ENCODE data around the gene RAVER1. TPM values are rescaled to one million over a fixed set of nuclear protein-coding genes. Genes with fewer than 3 reads are reported as not detected.

RAVER1 gene
- total and polyA plus RNA-seq, 9 of the 15 experiments (the other 6 are each of a cell fraction or from before 2014, with no cell fraction given) = 0.06 to 113 (median 7.0) TPM

DNA sequence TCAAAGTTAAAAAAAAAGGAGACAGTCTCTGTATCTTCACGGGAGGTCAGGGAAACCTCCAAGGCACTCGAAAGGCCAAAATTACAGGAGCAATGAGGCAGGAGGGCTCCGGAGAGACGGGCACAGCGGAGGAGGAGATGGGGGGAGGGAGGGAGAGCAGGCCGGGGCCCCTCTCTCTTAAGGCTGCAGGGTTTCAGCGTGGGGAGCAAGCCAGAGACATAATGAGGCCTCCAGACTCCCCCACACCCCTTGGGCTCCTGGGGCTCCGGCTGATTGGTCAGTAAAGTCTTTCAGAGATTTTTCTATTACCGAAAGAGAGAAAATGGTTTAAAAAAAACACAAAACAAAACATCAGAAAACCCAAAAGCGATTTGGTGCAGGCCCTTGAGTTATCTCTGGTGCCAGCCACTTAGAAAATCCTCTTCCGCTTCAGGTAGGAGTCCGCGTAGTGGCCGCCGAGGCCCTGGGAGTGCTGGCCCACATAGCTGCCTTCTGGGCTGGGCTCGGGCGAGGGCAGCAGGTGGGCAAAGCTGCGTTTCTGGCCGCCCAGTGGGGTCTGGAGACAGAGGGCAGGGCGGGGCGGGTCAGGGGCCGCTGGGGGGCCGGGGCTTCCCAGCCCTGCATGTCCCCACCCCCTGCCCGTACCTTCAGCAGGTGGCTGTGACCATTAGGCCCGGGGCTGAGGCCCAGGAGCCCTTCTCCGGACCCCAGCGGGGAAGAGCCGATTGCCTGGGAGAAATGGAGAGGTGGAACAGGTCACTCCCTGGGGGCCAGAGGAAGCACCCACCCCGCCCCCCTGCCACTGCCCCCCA is 16.1 kb downstream of the RAVER1 start:
- in situ Hi-C loops (cut with MboI) = no loop called here
- H3K27me3 ChIP-seq (ENCODE audit: control insufficient read depth in 2 of 2, insufficient read depth in 2 of 2, low read length in 2 of 2) = no peaks in the 10 kb centered on the region

More for the DNA sequence above, 16.1 kb downstream of the RAVER1 start:
- Histone ChIP-seq H3K9ac (ENCODE audit: insufficient read depth in 1 of 2, low read depth in 2 of 2, low read length in 2 of 2) (peak overlapping the region in 1 of 2 experiments; percentile 96; a peak in 1 of 4 replicates), H4K20me1 (replicated peaks; ENCODE audit: control insufficient read depth, insufficient read depth, low read length) (0 out of 2 replicates have a peak, but pooled peaks cover 8% of the 10 kb centered on the region), H3K4me1 (replicated peaks in 1 of 2; ENCODE audit: control insufficient read depth in 2 of 2, insufficient read depth in 2 of 2, low read length in 2 of 2) (peaks cover 16 to 56% of the 10 kb centered on the region in 2 experiments), H3K9me3 (replicated peaks; ENCODE audit: control insufficient read depth, insufficient read depth, low read depth, low read length) (no peaks in the 10 kb centered on the region), H3K4me3 (no peak overlapping the region), H3K27ac (ENCODE audit: extremely low read depth, low read depth, low read length) (no peak overlapping the region), H2AFZ (ENCODE audit: low read depth, low read length) (no peak overlapping the region), H3K4me2 (ENCODE audit: insufficient read depth, low read length) (no peak overlapping the region), H3K9me1 (ENCODE audit: control insufficient read depth, insufficient read depth, low read length) (no peaks in the 10 kb centered on the region), H3K36me3 (ENCODE audit: control insufficient read depth, insufficient read depth, low read length) (peaks cover 73% of the 10 kb centered on the region; the same call in 2 of the 3 replicates), H3K79me2 (ENCODE audit: control insufficient read depth, insufficient read depth, low read length) (peaks cover 23% of the 10 kb centered on the region)
- no peak for ATAC-seq
- BruUV-seq (replicated peaks) = no TSS peak
- intact Hi-C loops (cut with micrococcal nuclease) = no loop called here
- CTCF ChIA-PET (ENCODE audit: low intra/inter-chr PET ratio) = no interaction called here
- 80% methylated on average over 16 of the region's 29 CpGs for WGBS (ENCODE audit: insufficient coverage, low coverage, missing lambda C conversion rate)
- TF ChIP-seq RAD21 (CRISPR knock-in tag; conservative IDR thresholded peaks at IDR 0.05 in 1 of 2, IDR thresholded peaks at IDR 0.05 in 1 of 2) (no peak), ZBTB7A (IDR thresholded peaks at IDR 0.05; ENCODE audit: borderline replicate concordance, control insufficient read depth, low read depth, low read length) (peak; percentile 19; the same call in 1 of the 2 replicates), SREBF2 (CRISPR knock-in tag; IDR thresholded peaks at IDR 0.05) (no peak)
- TF ChIP-seq, protein P1, sequence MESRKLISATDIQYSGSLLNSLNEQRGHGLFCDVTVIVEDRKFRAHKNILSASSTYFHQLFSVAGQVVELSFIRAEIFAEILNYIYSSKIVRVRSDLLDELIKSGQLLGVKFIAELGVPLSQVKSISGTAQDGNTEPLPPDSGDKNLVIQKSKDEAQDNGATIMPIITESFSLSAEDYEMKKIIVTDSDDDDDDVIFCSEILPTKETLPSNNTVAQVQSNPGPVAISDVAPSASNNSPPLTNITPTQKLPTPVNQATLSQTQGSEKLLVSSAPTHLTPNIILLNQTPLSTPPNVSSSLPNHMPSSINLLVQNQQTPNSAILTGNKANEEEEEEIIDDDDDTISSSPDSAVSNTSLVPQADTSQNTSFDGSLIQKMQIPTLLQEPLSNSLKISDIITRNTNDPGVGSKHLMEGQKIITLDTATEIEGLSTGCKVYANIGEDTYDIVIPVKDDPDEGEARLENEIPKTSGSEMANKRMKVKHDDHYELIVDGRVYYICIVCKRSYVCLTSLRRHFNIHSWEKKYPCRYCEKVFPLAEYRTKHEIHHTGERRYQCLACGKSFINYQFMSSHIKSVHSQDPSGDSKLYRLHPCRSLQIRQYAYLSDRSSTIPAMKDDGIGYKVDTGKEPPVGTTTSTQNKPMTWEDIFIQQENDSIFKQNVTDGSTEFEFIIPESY (CRISPR knock-in tag; IDR thresholded peaks at IDR 0.05) = 0 out of 2 replicates have a peak, but pooled peaks have one; percentile 32
- FAIRE-seq = no peak
- no peak for DNase-seq (ENCODE audit: extremely low read depth in 1 of 4, low spot score in 3 of 4)
- POLR2A ChIA-PET = interaction anchor here (0.6 to 3.3 kb wide), 5 partner anchors 8 to 47 kb away, joined by 3 to 19 read pairs (median 7); partner anchors contain the start of genes ICAM1 and RAVER1

Data from K562 (cell line).